ENCODE measurements around the gene CDYL. TPM values are rescaled to one million over a fixed set of nuclear protein-coding genes. Genes with fewer than 3 reads are reported as not detected.

The CDYL gene
- total and polyA plus RNA-seq, 2 of the 4 experiments (the other 2 are of a cell fraction): 14.2 to 92.1 TPM

DNA sequence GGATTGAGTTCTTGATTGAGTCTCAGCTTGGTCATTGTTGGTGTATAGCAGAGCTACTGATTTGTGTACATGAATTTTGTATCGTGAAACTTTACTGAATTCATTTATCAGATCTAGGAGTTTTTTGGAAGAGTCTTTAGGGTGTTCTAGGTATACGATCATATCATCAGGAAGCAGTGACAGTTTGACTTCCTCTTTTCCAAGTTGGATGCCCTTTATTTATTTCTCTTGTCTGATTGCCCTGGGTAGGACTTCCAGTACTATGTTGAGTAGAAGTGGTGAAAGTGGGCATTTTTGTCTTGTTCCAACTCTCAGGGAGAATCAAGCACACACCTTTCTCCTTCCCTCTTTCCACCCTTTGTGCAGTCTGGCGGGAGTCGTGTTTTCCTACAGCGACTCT lies 201.3 kb downstream of the CDYL start:
- DNase-seq (no peak), ATAC-seq (ENCODE audit: low read depth) (no peak)
- Histone ChIP-seq H3K4me3 (ENCODE audit: insufficient read depth, low read depth, low read length) (no peak overlapping the region), H4K91ac (ENCODE audit: insufficient read depth, low read depth, low read length) (no peak overlapping the region), H2BK20ac (ENCODE audit: low read depth, low read length) (no peak overlapping the region), H4K8ac (ENCODE audit: low read depth in 2 of 2, low read length in 2 of 2) (no peak overlapping the region), H3K27me3 (ENCODE audit: control insufficient read depth, insufficient read depth, low read length) (peaks cover 4% of the 10 kb centered on the region; the same call in 1 of the 2 replicates), H3K4me2 (ENCODE audit: low read depth, low read length) (no peak overlapping the region), H2BK120ac (ENCODE audit: low read depth, low read length) (no peak overlapping the region), H3K14ac (replicated peaks; ENCODE audit: low read depth, low read length) (no peak overlapping the region), H3K9ac (ENCODE audit: low read depth, low read length) (no peak overlapping the region), H3K4me1 (ENCODE audit: control insufficient read depth, insufficient read depth, low read length) (peaks cover 6% of the 10 kb centered on the region; the same call in 1 of the 2 replicates), H3K9me1 (ENCODE audit: insufficient read depth, low read length) (no peaks in the 10 kb centered on the region), H3K56ac (ENCODE audit: extremely low read depth, insufficient read depth, low read length) (no peak overlapping the region), H2AK5ac (ENCODE audit: low read depth, low read length) (no peak overlapping the region), H3K18ac (ENCODE audit: low read depth, low read length) (no peak overlapping the region), H2AK9ac (replicated peaks; ENCODE audit: low read depth, low read length, poor library complexity) (no peak overlapping the region), H3K36me3 (ENCODE audit: control insufficient read depth, insufficient read depth, low read length) (no peaks in the 10 kb centered on the region), H2BK15ac (ENCODE audit: low read depth, low read length) (no peak overlapping the region), H3K9me3 (ENCODE audit: control insufficient read depth, insufficient read depth, low read length) (peaks cover 8% of the 10 kb centered on the region), H3K4ac (ENCODE audit: low read depth, low read length) (no peak overlapping the region), H2AFZ (replicated peaks; ENCODE audit: low read length, poor library complexity) (no peak overlapping the region), H3K23ac (ENCODE audit: low read depth, low read length) (no peak overlapping the region), H3K27ac (ENCODE audit: insufficient read depth, low read length) (no peak overlapping the region), H2BK5ac (ENCODE audit: low read depth, low read length, poor library complexity, severe bottlenecking) (no peak overlapping the region), H3K79me1 (ENCODE audit: low read depth in 1 of 2, low read length in 2 of 2) (no peaks in the 10 kb centered on the region), H4K20me1 (ENCODE audit: insufficient read depth, low read length) (no peaks in the 10 kb centered on the region), H4K5ac (ENCODE audit: low read depth, low read length) (no peak overlapping the region)
- intact Hi-C loops (cut with micrococcal nuclease): no loop called here
- dilution Hi-C loops (cut with HindIII; ENCODE audit: low sequenced_read_pairs, unreplicated experiment): no loop called here
- CTCF ChIA-PET: no interaction called here
- 62% methylated on average over 3 of the region's 5 CpGs; no CpG with 5 or more reads in 1 of the 2 experiments for WGBS, 2 experiments (ENCODE audit: extremely low coverage in 2 of 2, insufficient read length in 1 of 2)
- TF ChIP-seq POLR2A (IDR thresholded peaks at IDR 0.05; ENCODE audit: low read depth, low read length): no peak
- no peak for TF ChIP-seq MAFK (IDR thresholded peaks at IDR 0.05; ENCODE audit: low read depth, low read length)
- TF ChIP-seq NFE2L2 (IDR thresholded peaks at IDR 0.05; ENCODE audit: low read depth, low read length): no peak
- TF ChIP-seq RFX5 (IDR thresholded peaks at IDR 0.05; ENCODE audit: low read depth, low read length): no peak
- TF ChIP-seq, protein P1, sequence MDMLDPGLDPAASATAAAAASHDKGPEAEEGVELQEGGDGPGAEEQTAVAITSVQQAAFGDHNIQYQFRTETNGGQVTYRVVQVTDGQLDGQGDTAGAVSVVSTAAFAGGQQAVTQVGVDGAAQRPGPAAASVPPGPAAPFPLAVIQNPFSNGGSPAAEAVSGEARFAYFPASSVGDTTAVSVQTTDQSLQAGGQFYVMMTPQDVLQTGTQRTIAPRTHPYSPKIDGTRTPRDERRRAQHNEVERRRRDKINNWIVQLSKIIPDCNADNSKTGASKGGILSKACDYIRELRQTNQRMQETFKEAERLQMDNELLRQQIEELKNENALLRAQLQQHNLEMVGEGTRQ (IDR thresholded peaks at IDR 0.05; ENCODE audit: low read depth, low read length): no peak
- TF ChIP-seq CEBPB (IDR thresholded peaks at IDR 0.05; ENCODE audit: low read depth, low read length): no peak
- TF ChIP-seq BHLHE40 (IDR thresholded peaks at IDR 0.05; ENCODE audit: low read depth, low read length): no peak
- POLR2A ChIA-PET (ENCODE audit: unreplicated experiment): no interaction called here
- no TSS peak for BruUV-seq (replicated peaks)
- in situ Hi-C loops (cut with MboI; ENCODE audit: low sequenced_read_pairs): no loop called here

Measured in IMR-90 (cell line).